GM12801 (cell line): ENCODE data around the gene TOPORS.

Experiments used
- TF ChIP-seq, protein P1 (sequence below): IDR thresholded peaks from one replicate; pipeline ENCODE4 v1.5.1; 2011; ENCODE audit warnings: control low read depth; ENCODE audit not compliant: insufficient read length; ENCODE audit errors: extremely low read depth

TOPORS gene

DNA sequence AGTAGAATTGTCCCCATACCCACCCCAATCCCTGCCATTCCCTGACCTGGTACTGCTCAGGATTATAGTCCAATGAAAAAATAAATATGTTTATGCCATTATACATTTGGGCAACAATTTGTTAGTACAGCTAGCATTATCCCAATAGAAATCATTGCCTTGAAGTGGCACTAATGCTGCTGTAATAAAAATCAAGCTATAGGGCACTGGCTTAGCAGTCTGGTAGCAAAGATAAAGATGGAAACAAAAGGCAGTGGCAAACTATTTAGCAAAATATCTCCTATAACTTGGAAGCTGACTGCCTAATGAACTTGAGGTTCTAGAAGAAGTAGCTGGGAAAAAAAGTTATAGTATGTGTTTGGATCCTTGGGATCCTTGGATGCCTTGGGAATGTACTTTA is 2.2 kb upstream of the TOPORS start:
- TF ChIP-seq, protein P1, sequence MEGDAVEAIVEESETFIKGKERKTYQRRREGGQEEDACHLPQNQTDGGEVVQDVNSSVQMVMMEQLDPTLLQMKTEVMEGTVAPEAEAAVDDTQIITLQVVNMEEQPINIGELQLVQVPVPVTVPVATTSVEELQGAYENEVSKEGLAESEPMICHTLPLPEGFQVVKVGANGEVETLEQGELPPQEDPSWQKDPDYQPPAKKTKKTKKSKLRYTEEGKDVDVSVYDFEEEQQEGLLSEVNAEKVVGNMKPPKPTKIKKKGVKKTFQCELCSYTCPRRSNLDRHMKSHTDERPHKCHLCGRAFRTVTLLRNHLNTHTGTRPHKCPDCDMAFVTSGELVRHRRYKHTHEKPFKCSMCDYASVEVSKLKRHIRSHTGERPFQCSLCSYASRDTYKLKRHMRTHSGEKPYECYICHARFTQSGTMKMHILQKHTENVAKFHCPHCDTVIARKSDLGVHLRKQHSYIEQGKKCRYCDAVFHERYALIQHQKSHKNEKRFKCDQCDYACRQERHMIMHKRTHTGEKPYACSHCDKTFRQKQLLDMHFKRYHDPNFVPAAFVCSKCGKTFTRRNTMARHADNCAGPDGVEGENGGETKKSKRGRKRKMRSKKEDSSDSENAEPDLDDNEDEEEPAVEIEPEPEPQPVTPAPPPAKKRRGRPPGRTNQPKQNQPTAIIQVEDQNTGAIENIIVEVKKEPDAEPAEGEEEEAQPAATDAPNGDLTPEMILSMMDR = no peak

DNA sequence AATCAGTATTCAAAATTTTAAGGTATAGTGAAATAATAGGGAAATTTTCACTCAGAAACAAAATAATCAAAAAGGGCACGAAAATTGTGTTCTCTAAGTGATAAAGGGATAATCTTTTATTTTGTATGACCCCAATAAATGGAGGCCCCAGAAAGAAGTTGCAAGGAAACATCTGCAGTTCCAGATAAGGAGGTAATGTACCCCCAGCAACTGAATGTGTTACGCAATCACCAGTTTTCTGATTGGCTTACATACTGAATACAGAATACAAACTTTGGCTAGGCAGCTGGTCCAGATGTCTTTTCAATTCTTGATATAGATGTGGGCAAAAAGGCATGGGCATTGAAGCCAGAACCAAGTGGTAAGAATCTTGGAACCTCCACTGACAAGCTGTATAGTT is 1.7 kb upstream of the TOPORS start:
- TF ChIP-seq, protein P1 = no peak

DNA sequence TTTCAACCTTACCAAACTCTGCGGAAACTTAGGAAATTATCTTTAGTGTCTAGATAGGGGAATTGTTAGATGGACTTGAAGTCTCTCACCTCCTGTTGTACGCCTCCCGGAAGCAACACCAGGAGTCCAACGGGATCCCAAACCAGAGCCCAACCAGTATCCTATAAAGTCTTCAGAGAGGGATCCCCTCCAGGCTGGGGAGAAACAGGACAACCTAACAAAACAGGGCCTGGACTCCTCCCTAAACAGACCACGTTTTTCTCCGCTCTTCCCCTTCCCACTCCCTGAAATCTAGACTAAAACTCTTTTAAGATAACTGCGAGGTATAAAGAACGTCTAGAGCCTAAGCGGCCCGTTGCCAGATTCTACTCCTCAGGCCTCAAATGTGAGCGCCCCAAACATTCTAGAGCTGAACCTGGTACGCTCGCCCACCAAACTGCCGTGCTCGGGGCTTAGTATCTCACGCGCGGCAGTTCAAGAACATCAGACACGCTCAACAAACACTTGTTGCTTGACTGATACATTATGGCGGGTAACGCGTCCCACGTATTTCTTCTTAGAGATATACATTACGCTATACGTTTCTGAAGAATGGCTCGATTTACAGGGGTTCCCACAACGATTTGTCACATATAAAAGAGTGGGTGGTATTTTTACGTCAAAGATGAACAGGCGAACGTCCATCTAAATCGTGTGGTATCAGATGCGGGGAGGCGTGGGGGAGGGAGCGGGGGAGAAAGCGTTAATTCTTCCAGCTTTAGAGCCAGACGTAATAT is 922 bp downstream of the TOPORS start:
- TF ChIP-seq, protein P1 = no peak

DNA sequence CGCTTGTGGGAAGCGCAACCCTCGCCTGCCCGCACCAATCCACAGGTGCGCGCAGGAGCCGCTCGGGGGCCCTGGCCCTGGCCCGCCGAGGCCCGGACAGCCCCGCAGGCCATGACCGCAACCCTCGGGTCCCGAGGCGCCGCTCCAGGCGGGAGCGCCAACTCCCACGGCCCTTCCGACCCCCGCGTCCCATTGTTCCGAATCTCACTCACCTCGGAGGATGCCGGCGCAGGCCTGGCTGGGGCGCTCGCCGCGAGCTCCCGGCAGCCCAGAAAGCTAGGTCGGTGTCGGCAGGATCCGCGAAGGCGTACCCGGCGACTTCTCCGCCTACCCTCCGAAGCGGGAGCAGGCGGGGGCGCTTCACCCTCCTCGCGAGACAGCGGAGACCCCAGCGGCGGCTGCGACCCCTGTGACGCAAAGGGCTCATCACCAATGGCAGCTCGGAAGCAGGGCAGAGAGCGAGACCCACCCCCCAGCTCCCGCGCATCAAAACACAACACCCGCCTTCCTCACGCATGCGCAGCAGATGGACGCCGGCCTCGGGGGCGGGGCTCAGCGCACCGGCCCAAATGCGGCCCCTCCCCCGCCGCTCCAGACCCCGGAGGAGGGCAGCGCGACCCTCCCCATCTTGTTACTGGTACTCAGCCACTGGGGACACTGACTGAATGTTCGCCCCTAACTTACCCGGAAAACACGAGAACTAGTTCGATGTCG is 1.7 kb downstream of the TOPORS start:
- TF ChIP-seq, protein P1 = no peak

DNA sequence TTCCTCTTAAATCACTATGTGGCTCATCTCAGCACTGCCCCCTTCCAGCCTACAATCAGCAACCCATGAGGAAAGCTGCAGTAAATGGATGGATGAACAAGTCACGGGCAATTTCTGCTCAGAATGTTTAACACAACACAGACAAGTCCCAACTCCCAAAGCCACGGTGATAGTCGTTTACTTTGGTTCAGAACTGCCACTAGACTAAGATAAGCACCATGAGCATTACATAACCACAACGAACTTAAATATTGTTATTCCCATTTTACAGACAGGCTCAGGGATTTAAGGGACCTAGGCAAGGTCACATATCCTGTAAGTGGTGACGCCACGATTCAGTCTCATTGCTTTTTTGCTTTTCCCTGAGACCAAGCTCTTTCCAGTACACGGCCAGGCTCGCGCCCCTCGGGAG is 2.2 kb downstream of the TOPORS start:
- TF ChIP-seq, protein P1 = no peak

DNA sequence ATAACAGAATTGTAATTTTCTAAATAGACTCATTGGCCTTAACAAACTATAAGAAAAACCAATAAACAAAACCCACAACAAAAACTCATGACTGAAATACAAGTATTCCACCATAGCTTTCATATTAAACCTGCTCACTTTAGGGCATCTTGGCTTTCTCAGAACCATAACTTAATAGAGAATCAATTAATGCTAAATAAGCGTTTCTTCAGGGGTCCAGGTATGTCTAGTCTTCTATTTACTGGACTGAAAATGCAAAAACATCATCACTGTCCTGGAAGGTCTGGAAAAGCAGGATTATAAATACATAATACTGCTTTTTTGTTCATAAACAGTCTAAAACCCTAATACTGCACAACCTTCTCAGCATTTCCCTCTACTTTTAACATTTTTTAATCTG is 6.5 kb downstream of the TOPORS start:
- TF ChIP-seq, protein P1 = no peak

DNA sequence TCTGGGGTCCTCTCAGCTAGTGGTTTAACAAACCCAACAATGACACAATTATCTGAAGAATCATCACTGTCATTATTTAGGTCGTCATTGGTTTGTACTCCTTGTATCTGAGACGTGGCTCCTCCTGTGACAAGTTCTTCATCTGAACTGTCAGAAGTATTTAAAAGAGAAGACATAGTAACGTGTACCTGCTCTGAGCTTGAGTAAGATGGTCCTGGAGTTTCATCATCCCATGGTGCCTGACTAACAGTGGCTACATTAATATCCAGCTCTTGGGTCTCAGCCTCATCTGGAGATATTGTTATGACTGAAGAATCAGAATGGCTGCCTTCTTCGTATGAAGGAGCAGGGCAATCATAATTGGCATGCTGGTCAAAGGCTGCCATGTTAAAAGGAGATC is 9.3 kb downstream of the TOPORS start:
- TF ChIP-seq, protein P1 = no peak
